Ecto neural progenitor cell (in vitro differentiated cells): ENCODE results near the gene MINAR1.

Experiments used
- DNase-seq: peaks from one replicate; pipeline ENCODE4 v3.0.0-alpha.2; 2018; ENCODE audit warnings: low spot score

The MINAR1 gene

DNA sequence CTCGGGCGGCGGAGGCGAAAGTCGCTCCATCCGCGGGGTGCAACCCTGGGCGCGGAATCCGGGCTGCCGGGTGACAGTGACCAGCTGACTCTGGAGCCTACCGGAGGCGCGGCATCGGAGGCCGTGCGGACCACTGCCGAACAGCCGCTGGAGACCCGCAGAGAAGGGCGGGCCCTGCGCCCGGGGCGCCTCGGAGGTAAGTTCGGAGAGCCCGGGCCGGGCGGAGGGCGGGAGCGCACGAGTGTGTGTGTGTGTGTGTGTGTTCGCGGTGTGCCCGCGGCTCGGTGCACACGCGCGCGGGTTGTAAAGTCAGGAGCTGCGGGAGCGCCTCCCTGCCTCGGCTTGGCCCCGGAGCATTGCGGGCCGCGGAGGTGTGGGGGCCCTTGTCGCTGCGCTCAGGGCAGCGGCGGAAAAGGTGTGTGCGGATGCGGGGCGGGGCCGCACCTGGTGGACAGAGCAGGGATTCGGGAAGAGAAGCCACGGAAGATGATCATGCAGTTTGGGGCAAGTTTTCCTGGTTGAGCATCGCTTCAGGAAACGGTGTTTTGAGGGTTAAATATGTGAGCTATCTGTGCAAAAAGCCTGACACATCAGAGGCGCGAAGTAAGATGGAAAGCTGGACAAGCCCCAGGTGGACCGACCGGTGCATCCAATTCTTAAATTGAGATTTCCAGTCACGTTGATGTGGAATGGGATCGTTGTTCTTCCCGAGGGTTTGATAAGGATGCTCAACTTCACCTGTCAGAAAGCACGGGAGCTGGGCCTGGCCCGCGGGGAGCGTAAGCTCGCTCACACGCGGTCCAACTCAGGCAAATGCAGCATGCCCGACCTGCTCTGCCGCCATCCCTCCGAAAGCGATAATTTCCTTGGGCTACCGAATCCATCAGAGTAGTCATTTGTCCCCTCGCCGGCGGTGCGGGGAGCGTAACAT lies 474 bp downstream of the MINAR1 start:
- DNase-seq: peak; percentile 47

DNA sequence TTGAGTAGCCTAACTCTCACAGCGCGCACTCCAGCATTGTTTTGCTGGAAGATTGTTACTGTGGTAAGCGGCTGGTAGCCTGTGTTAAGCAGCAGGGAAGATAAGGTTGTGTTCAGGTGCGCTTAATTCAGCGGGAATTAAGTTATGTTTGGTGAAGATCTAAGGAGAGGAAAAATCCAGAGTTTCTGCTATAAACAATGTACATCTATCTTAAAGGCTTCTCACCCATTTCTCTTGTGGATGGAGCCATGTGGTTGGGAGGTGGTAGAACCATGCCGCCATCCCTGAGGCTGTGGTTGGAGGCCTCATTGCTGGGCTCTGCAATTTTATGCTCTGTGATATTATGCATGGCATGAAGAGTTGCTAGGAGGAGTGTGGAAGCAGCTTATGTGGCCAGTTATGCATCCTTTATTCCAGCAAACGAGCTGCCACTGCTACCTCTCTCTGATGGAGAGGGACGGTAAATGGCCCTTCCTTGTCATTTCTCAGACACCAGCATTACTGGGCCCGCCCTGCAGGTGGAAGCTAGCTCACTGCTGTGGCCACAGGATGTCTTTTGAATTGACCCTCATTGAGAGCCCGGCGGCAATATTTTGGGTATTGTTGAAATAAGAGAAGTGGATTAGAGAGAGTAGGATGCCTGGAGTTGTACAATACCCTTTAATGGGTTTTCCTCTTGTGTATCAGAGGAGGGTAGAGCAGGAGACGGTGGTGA lies 1.3 kb downstream of the MINAR1 start:
- DNase-seq: peak; percentile 51

DNA sequence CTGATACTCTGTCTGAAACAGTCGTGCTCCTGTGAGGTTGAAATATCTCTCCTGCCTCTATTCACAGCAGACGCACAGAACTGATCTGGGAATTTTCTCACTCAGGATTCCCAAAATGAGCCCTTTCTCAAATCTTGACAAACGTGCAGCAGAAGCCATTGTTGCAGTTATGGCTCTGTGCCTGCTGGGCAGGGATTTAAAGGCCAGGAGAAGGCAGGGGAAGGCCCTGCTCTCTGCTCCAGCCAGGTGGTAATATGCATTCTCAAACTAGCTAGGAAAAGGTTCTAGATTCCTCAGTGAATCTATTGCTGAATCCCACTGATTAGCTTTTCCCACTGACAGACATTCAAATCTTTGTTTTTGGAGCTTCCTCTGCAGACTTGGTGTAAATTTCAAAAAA lies 2.2 kb downstream of the MINAR1 start:
- peak; percentile 19 for DNase-seq

DNA sequence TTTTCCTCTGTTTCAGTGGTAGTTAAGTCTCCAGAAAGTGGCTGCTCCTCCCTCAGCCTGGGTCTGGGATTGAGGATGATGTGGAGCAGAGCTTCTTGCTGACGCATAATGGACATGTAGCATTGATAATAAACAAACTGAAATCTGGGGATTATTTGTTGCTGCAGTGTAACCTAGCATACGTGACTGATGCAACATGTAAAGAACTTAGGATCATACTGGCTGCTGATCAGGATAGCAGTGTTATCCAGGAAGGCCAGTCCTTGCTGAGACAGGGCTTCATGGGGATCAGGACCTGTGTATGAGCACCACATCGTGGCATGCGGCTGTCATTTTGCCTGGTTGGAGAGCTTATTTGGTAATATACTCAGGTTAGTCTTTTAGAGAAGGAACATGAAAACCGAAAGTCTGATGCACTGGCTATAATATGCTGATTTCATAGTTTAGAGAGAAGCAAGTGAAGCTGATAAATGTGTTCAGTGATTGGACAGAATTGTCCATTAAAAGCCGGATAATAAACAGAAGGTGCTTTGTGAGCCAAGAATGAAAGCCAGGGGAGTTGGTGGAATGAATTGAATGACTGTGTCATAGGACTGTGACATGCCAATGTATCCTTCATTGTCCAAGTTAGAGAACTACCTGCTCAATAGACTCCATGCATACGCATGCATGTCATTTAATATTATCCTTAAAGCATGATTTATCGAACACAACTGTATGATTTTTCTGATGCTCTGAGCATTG lies 4.1 kb downstream of the MINAR1 start:
- peak; percentile 15 for DNase-seq

DNA sequence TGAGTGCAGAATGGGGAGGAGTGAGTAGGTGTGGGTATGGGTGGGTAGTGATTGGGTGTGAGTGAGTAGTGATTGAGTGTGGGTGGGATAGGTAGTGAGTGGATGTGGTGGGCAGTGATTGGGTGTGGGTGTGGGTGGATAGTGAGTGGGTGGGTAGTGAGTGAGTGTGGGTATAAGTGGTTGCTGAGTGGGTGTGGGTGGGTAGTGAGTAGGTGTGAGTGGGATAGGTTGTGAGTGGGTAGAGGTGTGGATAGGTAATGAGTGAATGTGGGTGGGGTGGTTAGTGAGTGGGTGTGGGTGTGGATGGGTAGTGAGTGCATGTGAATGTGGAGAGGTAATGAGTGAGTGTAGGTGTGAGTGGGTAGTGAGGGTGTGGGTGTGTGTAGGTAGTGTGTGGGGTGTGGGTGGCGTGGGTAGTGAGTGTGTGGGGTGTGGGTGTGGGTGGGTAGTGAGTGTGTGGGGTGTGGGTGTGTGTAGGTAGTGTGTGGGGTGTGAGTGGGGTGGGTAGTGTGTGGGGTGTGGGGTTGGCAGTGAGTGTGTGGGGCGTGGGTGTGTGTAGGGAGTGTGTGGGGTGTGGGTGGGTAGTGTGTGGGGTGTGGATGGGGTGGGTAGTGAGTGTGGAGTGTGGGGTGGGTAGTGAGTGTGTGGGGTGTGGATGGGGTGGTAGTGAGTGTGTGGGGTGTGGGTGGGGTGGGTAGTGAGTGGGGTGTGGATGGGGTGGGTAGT lies 5.3 kb downstream of the MINAR1 start:
- DNase-seq: peak; percentile 9

- no peak for DNase-seq
These were observed 7.1 kb downstream of the MINAR1 start for GRCh38 chr15:79439236-79439635.

DNA sequence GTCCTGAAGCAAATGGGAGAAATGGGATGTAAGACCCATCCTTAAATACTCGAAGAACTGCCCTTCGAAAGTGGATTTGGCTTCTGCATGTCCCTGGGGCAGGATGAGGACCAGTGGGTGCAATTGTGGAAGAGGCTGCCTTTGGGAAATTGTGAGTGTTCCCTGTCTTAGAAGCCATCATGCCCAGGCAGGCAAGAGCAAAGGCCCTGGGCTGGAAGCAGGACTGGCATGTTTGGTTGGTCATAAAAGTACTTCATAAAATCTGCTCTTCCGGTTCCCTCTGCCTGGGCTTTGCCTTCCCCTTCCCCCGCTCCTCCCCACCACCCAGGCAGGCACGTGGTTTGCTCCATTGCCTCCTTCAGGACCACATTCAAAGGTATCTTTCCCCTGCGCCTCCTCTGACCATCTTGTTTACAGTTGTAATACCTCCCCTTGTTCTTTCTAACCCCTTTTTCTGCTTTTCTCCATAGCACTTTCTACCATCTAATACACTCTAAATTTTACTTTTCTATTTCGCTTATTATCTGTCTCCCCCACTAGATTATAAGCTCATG lies 8.3 kb downstream of the MINAR1 start:
- DNase-seq: peak; percentile 38

- no peak for DNase-seq
These were observed 10.8 kb downstream of the MINAR1 start for GRCh38 chr15:79442911-79443310.

DNA sequence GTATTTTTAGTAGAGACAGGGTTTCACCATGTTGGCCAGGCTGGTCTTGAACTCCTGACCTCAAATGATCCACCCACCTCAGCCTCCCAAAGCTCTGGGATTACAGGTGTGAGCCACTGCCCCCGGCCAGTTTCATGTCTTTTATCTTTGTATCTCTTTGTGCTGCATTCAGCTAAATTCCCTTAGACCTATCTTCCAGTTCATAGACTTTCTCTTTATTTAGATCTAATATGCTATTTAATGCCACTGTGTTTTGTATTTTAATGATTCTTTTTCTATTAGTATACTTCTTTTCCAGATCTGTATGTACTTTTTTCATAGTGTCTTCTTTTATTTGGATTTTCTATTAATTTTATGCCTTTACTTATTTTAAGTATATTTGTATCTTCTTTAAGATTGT lies 14.9 kb downstream of the MINAR1 start:
- no peak for DNase-seq

DNA sequence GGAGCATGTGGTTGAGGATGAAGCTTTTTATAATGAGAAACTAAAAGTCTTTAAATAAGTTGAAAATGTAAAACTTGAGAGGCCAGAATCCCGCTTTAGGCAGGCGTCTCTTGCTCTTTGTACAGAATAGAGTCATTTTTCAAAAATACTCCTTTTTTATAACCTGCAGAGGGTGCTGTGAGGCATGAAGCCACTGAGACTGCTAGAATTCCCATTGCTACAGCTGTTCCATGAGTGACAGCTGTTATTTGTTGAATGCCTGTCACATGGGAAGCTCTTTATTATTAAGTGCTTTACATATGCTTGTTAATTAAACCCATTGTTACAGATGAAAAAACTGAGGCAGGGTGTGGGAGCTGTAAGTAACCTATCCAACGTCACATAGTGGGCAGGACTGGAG lies 18.5 kb downstream of the MINAR1 start:
- DNase-seq: no peak

DNA sequence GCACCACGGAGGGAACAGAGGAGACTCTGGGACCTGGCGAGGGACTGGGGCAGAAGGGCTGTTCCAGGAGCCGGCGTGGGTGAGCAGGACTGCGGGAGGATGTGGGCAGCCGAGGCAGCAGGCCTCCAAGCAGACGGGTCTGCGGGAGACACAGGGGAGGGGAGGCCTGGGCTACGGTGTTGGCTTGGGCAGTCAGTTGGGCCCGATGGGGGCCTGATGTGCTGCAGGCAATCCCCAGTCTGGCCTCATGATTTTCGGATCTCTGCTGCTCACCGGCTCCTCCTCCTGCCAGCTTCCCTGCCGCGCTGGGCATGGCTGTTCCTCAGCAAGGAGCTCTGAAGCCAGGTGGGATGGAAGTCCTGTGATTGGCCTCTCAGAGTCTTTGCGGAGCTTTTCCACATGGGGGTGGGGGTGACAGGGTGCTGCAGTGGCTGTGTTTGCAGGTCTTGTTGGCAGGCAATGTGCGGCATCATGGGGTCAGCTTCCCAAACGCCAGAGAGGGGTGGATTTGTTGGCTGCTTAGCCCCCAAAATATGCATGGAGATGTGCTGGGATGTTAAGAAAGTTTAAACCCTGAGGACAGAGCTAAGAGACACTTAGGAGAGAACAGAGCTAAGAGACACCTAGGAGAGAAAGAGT lies 19.3 kb downstream of the MINAR1 start:
- peak; percentile 58 for DNase-seq

GRCh38 chr15:79452244-79453051 lies 20.3 kb downstream of the MINAR1 start:
- no peak for DNase-seq

GRCh38 chr15:79453446-79453845 lies 21.3 kb downstream of the MINAR1 start:
- DNase-seq: no peak

GRCh38 chr15:79454063-79454462 lies 21.9 kb downstream of the MINAR1 start:
- DNase-seq: peak; percentile 22

GRCh38 chr15:79455361-79455760 lies 23.2 kb downstream of the MINAR1 start:
- DNase-seq: peak; percentile 16

DNA sequence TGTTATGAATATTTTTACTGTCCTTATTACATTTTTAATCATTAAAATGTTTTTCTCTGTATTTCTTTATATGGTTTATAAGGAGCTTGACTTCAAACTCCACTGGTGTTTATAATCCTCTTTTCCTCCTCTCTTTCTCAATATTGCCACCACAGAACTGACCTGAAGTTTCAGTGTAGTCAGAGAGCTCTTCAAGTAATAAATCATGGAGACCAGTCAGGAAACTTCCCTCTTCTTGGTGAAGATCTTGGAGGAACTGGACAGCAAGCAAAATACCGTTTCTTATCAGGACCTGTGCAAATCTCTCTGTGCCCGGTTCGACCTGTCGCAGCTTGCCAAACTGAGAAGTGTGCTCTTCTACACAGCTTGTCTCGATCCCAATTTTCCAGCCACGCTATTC lies 23.8 kb downstream of the MINAR1 start:
- no peak for DNase-seq

DNA sequence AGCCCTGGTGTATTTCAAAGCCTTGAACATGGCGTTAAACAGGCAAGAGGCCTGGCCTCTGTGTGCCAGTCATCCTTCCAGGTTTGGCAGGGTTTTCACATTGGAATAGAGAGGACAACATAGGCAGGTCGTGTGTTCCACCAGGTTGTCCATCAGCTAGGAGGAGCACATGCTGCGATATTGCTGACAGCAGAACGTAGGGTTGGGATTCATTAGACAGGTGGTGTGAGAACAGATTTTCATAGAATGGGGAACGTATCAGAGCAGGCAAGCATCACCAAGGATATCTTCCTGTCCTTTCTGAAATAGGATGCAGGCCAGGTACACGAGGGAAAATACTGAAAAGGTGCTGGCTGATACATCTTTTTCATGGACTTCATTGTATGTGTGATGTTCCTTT lies 26.4 kb downstream of the MINAR1 start:
- DNase-seq: no peak

- DNase-seq: no peak
These were observed 27.5 kb downstream of the MINAR1 start for GRCh38 chr15:79459666-79460065.

DNA sequence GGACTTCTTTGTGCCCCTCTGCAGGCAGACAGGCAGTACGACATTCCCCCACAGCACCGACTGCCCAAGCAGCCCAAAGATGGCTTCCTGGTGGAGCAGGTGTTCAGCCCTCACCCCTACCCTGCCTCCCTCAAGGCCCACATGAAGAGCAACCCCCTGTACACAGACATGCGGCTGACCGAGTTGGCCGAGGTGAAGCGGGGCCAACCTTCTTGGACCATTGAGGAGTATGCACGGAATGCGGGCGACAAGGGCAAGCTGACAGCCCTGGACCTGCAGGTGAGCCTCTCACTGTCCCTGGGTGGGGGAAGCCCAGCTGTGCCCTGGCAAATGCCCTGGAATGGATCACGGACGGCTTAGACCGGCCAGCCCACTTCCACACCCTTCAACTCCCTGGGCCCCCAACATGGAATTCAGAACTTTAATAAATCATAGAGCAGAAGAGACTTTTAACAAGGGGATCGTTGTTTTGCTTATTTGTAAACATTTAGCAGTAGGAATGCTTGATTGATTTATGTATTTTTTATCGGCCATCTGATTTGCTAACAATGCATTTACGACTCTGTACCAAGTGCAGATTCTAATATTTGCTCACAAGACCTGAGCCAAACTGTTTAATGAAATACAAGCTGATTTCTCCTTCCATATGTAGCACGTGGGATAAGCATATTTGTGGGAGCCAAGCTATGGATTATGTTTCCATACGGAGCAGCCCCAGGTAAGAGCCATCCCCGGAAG lies 31.1 kb downstream of the MINAR1 start:
- DNase-seq: no peak
